GM18526 (cell line): ENCODE results near the gene CAMSAP1.

Experiments used
- POLR2A ChIP-seq: IDR thresholded peaks from 3 replicates; pipeline ENCODE4 v1.6.1; 2011; ENCODE audit not compliant: insufficient read length; ENCODE audit errors: extremely low read depth

CAMSAP1 gene

GRCh38 chr9:135927195-135928013 is 20.1 kb upstream of the CAMSAP1 start:
- no peak for TF ChIP-seq POLR2A

- no peak for TF ChIP-seq POLR2A
Observed at GRCh38 chr9:135926402-135927194, 19.3 kb upstream of the CAMSAP1 start.

GRCh38 chr9:135925496-135926133 is 18.3 kb upstream of the CAMSAP1 start:
- no peak for TF ChIP-seq POLR2A

- no peak for TF ChIP-seq POLR2A
Observed at GRCh38 chr9:135924628-135925338, 17.4 kb upstream of the CAMSAP1 start.

- no peak for TF ChIP-seq POLR2A
Observed at GRCh38 chr9:135923508-135923907, 16.2 kb upstream of the CAMSAP1 start.

GRCh38 chr9:135921749-135922310 is 14.5 kb upstream of the CAMSAP1 start:
- TF ChIP-seq POLR2A: no peak

- TF ChIP-seq POLR2A: no peak
Observed at GRCh38 chr9:135920973-135921585, 13.7 kb upstream of the CAMSAP1 start.

GRCh38 chr9:135920256-135920930 is 13.0 kb upstream of the CAMSAP1 start:
- no peak for TF ChIP-seq POLR2A

- no peak for TF ChIP-seq POLR2A
Observed at GRCh38 chr9:135919318-135919890, 12.1 kb upstream of the CAMSAP1 start.

- no peak for TF ChIP-seq POLR2A
Observed at GRCh38 chr9:135914921-135915320, 7.6 kb upstream of the CAMSAP1 start.

GRCh38 chr9:135910757-135911156 is 3.4 kb upstream of the CAMSAP1 start:
- TF ChIP-seq POLR2A: no peak

- no peak for TF ChIP-seq POLR2A
Observed at GRCh38 chr9:135910216-135910615, 2.9 kb upstream of the CAMSAP1 start.

GRCh38 chr9:135909371-135909770 is 2.0 kb upstream of the CAMSAP1 start:
- TF ChIP-seq POLR2A: no peak
